Psoas muscle (tissue), 8 donors: ENCODE data around the gene DEGS2. TPM values are rescaled to one million over a fixed set of nuclear protein-coding genes. Genes with fewer than 3 reads are reported as not detected.

Experiments used
- ATAC-seq, 4 donors: fragments of 200-7000 bp; cut with Tn5 transposase; one replicate each; pipeline ENCODE4 v1.9.1; 2020; ENCODE audit warnings: moderate library complexity in 3 of 4, mild to moderate bottlenecking in 2 of 4
- DNase-seq, 2 donors: peaks; one replicate each; pipeline ENCODE4 v3.0.0-alpha.2; 2020
- H3K27ac ChIP-seq: fragments of 200-600 bp; one replicate; pipeline ENCODE4 v1.8.0; 2022
- H3K27me3 ChIP-seq, 3 donors: fragments of 200-600 bp in 1 of 3; one replicate each; pipeline versions ENCODE4 v1.6.1 to v1.8.0; 2013 to 2022; ENCODE audit warnings: low read length in 2 of 3, mild to moderate bottlenecking in 2 of 3, moderate library complexity in 1 of 3; ENCODE audit not compliant: insufficient read depth in 3 of 3
- H3K36me3 ChIP-seq, 2 donors: fragments of 200-600 bp in 1 of 2; one replicate each; pipeline versions ENCODE4 v1.6.1 to v1.8.0; 2013 to 2022; ENCODE audit warnings: low read depth in 1 of 2, mild to moderate bottlenecking in 1 of 2, moderate library complexity in 1 of 2; ENCODE audit not compliant: insufficient read depth in 1 of 2
- H3K4me1 ChIP-seq: fragments of 200-600 bp; one replicate; pipeline ENCODE4 v1.8.0; 2022
- H3K4me3 ChIP-seq: fragments of 200-600 bp; one replicate; pipeline ENCODE4 v1.8.0; 2022; ENCODE audit warnings: mild to moderate bottlenecking
- H3K9me3 ChIP-seq: fragments of 200-600 bp; one replicate; pipeline ENCODE4 v1.8.0; 2022
- WGBS, 3 donors: extraction: QIAGEN DNeasy Blood & Tissue Kit; methylation state at CpG; one replicate each; pipeline versions ENCODE4 v1.1.6 to v1.1.7; 2013; 5-methylcytosine and 5-hydroxymethylcytosine counted together
- intact Hi-C, 2 donors: fragments of 100-400 bp; cut with DNase I; formaldehyde crosslinking; loops; one replicate each; pipeline versions ENCODE4 v1.11.0 to v1.14.2; 2022
- polyA plus RNA-seq, 3 donors: library from polyadenylated mRNA; stranded (reverse); fragments of 200-250 nt; gene quantifications; one replicate each; pipeline ENCODE4 v1.2.3, GENCODE V29; 2013
- total RNA-seq, 4 donors: library from RNA; stranded (reverse); fragmentation: NEBNext Ultra II Directional in 2 of 4; extraction: Animal tissue kit (Norgen Biotek cat#: 25700) in 2 of 4; gene quantifications; one replicate each; pipeline versions ENCODE4 v1.2.1 to v1.2.4, GENCODE V29; 2021 to 2023
- TF ChIP-seq, protein P1 (sequence below): fragments of 200-600 bp; IDR thresholded peaks from one replicate; pipeline ENCODE4 v1.8.0; 2022; ENCODE audit warnings: antibody characterized with exemption
- donor health status: healthy with polysubstance abuse.
- donor health status: DM: no; HTN: no; CAD: no; lungs with moderate emphysema.
- donor health status: Bipolar disorder and iron deficiency.
- donor health status: healthy.
- donor health status: DM: yes; HTN: yes; CAD: no.
- donor health status: DM: no; HTN: no; CAD: no.
- donor health status: DM: no; HTN: no; CAD: no.
- donor health status: DM: yes; HTN: yes; CAD: no.

DEGS2 gene
- total and polyA plus RNA-seq, 7 donors: 0.04 to 0.39 (median 0.24) TPM; not detected in 3

DNA sequence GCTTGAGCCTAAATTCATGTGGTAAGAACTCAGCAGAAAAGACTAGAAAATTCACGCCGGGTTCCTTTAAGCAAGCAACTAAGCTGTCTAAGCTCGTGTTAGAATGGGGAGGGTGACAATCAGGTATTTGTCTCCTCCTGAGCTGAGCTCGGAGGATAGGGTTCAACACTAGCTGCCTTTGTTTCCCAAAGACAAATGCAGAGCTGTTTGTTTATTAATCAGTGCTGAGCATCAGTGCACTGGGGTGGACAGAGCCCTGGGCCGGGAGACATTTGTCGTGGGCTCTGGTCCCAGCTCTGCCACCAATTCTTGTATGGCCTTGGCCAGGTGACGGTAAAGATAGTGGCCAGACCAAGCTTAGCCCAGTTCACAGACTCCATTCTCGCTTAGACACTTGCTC, 43.7 kb downstream of the DEGS2 start:
- Histone ChIP-seq H3K4me1 (no peaks in the 10 kb centered on the region), H3K27me3 (no peaks in the 10 kb centered on the region), H3K9me3 (no peaks in the 10 kb centered on the region), H3K27ac (no peak overlapping the region), H3K36me3 (no peaks in the 10 kb centered on the region), H3K4me3 (no peak overlapping the region)
- intact Hi-C loops: no loop called here
- WGBS, 3 donors: 83 to 89% (median 84%) methylated on average over 8 of the region's 8 CpGs
- no peak for ATAC-seq
- DNase-seq: no peak
- TF ChIP-seq, protein P1, sequence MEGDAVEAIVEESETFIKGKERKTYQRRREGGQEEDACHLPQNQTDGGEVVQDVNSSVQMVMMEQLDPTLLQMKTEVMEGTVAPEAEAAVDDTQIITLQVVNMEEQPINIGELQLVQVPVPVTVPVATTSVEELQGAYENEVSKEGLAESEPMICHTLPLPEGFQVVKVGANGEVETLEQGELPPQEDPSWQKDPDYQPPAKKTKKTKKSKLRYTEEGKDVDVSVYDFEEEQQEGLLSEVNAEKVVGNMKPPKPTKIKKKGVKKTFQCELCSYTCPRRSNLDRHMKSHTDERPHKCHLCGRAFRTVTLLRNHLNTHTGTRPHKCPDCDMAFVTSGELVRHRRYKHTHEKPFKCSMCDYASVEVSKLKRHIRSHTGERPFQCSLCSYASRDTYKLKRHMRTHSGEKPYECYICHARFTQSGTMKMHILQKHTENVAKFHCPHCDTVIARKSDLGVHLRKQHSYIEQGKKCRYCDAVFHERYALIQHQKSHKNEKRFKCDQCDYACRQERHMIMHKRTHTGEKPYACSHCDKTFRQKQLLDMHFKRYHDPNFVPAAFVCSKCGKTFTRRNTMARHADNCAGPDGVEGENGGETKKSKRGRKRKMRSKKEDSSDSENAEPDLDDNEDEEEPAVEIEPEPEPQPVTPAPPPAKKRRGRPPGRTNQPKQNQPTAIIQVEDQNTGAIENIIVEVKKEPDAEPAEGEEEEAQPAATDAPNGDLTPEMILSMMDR: no peak

DNA sequence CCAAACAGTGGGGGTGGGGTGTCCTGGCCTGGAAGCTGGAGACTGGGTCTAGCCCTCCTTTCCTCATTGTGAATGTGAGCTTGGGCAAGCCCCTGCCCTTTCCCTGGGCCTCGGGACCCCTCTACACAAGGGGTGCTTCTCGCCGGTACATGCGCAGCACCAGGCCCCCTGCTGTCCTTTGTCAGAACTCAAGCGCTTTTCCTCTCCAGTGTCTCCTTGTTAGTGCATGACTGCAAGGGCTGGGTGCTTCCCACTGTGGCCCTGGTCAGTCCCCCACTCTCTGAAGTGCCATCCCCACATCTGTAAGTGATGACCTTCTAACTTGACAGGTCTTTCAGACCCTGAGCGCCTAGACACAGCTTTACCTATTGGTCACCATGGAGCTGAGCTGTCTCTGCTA, 44.2 kb downstream of the DEGS2 start:
- H3K27me3 ChIP-seq: no peaks in the 10 kb centered on the region
- peak in 1 of 2 donors; percentile 23 for DNase-seq
- TF ChIP-seq, protein P1: no peak
- no peaks in the 10 kb centered on the region for H3K4me1 ChIP-seq
- WGBS, 3 donors: 93 to 96% (median 96%) methylated on average over 6 of the region's 6 CpGs
- intact Hi-C loops: no loop called here
- no peaks in the 10 kb centered on the region for H3K9me3 ChIP-seq
- H3K27ac ChIP-seq: no peak overlapping the region
- H3K36me3 ChIP-seq: no peaks in the 10 kb centered on the region
- H3K4me3 ChIP-seq: no peak overlapping the region
- no peak for ATAC-seq

DNA sequence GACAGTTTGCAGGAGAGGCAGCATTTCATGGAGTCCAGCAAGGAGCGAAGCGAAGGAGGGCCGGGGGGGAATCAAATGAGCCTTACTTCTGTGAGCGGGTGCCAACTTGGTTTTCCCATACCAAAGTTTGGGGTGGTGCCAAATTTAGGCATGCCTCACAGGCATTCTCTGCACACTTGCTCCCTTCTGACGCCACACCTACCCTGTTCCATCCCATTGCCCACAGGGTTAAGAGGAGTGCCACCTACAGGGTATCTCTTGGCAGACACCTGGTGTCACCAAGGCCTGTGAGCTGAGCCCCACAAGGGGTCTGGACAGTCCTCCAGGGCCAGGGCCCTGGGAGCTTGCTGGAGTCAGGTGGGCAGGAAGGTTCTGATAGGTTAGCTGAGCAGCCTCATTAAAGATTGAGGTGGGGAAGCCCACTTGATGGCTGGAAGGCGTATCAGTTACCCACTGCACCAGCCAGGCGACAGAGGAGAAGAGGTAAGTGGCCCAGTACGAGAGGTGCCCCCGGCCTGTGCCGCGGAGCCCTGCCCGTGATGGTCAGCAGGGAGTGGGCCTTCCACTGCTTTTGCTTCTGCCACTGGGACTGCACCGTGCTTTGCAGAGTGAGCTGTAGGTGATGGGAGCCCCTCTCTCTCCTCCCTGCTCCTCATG, 45.2 kb downstream of the DEGS2 start:
- H3K27me3 ChIP-seq: no peaks in the 10 kb centered on the region
- no peaks in the 10 kb centered on the region for H3K36me3 ChIP-seq
- no peak for ATAC-seq
- no peaks in the 10 kb centered on the region for H3K4me1 ChIP-seq
- no peaks in the 10 kb centered on the region for H3K9me3 ChIP-seq
- no peak overlapping the region for H3K27ac ChIP-seq
- 95 to 98% (median 96%) methylated on average over 13 of the region's 13 CpGs for WGBS, 3 donors
- TF ChIP-seq, protein P1: no peak
- intact Hi-C loops: no loop called here
- DNase-seq: peak in 1 of 2 donors; percentile 35
- H3K4me3 ChIP-seq: no peak overlapping the region

DNA sequence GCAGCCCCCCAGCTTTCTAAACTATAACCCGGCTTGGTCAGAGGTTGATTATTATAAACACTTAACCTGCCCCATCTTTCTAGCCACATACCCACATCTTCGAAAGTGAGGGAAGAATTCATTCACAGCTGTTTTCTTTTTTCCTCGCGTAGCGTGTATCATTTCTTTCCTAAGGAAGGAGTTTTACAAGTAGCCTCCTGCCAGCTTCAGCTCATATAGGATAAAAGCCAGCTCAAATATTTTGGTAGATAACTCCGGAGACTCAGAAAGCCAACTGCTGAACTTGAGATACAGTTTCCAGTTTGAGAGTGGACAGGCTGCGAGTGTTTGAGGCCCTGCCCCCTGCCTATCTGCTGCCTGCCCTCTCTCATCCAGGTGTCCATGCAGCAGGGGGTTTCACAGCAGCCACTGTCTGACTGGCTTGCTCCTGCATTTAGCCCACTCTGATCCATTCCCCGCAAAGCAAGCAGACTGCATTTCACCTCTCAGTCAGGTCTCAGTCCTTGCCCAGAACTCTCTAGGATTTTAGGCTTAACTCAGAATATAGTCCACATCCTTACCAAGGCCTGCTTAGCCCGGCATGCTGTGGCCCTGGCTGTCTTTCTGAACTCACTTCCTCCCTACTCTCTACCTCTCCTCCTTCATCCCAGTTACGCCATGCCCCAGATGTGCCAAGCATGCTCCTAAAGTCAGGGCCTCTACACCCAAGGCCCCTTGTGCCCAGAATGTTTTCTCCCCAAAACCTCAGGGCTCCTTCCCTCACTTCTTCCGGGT, 47.3 kb downstream of the DEGS2 start:
- Histone ChIP-seq H3K27me3 (no peaks in the 10 kb centered on the region), H3K9me3 (no peaks in the 10 kb centered on the region), H3K4me3 (no peak overlapping the region), H3K27ac (no peak overlapping the region), H3K36me3 (no peaks in the 10 kb centered on the region), H3K4me1 (peaks cover 7% of the 10 kb centered on the region)
- TF ChIP-seq, protein P1: no peak
- WGBS, 3 donors: 89 to 90% (median 90%) methylated on average over 11 of the region's 11 CpGs
- no peak for ATAC-seq
- DNase-seq: peak in 1 of 2 donors; percentile 14
- intact Hi-C loops: no loop called here
